Tongue (tissue), 2 donors: ENCODE results near the gene UTP14A. TPM values are rescaled to one million over a fixed set of nuclear protein-coding genes. Genes with fewer than 3 reads are reported as not detected.

Experiments
- DNase-seq: peaks from one replicate; pipeline ENCODE4 v3.0.0-alpha.2; 2015
- total RNA-seq: library from RNA; depleted of rRNA; stranded (reverse); fragments of >200 nt; gene quantifications from one replicate; pipeline ENCODE4 v1.2.3, GENCODE V29; 2014

Gene UTP14A
- total RNA-seq, 1 donor from 2014 or later = 21.0 TPM

GRCh38 chrX:129953881-129954280 is 47.9 kb downstream of the UTP14A start:
- no peak for DNase-seq

DNA sequence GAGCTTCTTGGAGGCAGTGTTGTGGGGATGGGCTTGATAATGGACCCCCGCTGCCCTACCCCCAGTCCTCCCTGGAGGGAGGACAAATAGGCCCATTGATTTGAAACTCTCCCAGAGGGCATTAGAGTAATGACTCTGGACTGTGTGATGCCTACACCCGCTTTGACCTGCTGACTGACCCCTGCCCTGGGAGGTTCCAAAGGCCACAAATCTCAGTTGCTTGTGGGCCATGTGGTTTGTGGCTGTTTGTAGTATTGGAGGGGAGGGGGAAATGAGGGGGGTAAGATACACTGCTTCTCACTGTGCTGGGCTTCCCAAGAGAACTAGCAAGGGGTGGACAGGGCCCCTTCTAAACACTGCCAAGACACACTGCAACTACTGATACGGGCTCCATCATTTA is 48.8 kb downstream of the UTP14A start:
- no peak for DNase-seq

DNA sequence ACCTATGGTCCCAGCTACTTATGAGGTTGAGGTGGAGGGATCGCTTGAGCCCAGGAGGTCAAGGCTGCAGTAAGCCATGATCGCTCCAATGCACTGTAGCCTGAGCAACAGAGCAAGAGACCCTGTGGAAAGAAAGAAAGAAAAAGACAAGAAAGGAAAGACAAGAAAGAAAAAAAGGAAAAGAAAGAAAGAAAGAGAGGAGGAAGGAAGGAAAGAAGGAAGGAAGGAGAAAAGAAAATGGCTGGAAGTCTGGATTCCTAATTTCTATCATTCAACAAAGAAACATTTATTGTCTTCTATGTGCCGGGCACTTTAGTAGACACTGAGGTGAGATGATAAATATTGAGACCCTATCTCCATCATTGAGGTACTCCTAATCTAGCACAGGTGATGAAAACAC is 49.7 kb downstream of the UTP14A start:
- no peak for DNase-seq

DNA sequence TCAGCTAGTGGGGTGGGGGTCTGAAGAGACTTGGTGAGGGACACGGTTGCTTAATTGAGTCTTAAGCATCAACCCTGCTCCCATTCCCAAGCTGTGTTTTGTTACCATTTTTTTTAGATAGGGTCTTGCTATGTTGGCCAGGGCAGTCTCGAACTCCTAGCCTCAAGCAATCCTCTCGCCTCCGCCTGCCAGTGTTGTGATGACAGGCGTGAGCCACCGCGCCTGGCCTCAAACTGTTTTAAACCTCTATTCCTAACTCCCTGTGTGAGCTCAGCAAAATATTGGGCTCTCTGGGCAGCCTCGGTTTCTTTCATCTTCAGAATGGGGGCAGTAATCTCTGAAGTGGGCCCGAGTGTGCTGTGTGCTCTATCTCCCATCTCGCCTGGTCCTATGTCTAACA is 50.2 kb downstream of the UTP14A start:
- DNase-seq = no peak

- DNase-seq = no peak
Observed at GRCh38 chrX:129956765-129957164, 50.8 kb downstream of the UTP14A start.

GRCh38 chrX:129957241-129958082 is 51.5 kb downstream of the UTP14A start:
- peak; percentile 72 for DNase-seq

- no peak for DNase-seq
Observed at GRCh38 chrX:129958083-129958465, 52.1 kb downstream of the UTP14A start.

GRCh38 chrX:129958814-129959492 is 53.0 kb downstream of the UTP14A start:
- no peak for DNase-seq

GRCh38 chrX:129959493-129959832 is 53.5 kb downstream of the UTP14A start:
- DNase-seq = peak; percentile 66

- DNase-seq = peak; percentile 30
Observed at GRCh38 chrX:129961180-129962083, 55.5 kb downstream of the UTP14A start.

DNA sequence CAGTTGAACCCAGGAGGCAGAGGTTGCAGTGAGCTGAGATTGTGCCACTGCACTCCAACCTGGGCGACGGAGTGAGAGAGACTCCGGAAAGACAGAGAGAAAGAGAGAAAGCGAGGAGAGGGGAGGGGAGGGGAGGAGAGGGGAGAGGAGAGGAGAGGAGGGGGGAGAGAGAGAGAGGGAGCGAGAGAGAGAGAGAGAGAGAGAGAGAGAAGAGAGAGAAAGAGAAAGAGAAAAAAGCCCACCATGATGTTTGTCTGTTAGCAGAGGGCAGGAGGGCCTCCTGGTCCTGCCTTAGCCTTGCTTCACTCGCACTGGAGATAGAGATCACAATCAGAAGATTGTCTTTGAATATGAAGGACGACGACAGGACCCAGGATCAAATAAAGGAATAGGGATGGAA is 57.8 kb downstream of the UTP14A start:
- DNase-seq = no peak

GRCh38 chrX:129965166-129965565 is 59.2 kb downstream of the UTP14A start:
- no peak for DNase-seq

DNA sequence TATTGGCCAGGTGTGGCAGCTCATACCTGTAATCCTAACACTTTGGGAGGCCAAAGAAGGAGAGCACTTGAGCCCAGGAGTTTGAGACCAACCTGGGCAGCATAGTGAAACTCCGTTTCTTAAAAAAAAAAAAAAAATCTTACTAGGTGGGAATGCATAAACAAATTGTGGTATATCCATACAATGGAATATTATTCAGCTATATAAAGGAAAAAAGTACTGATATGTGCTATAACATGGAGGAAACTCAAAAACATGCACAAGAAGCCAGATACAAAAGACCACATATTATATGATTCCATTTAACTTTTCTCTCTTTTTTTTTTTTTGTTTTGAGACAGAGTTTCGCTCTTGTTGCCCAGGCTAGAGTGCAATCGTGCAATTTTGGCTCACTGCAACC is 63.0 kb downstream of the UTP14A start:
- no peak for DNase-seq

GRCh38 chrX:129976441-129976840 is 70.5 kb downstream of the UTP14A start:
- DNase-seq = no peak

Other genes with a start within 250 kb of the UTP14A start
- gene XPNPEP2, start 167.2 kb upstream of the UTP14A start, total RNA-seq = 0.72 TPM
- 1.5 TPM for gene SASH3, start 126.2 kb upstream of the UTP14A start, total RNA-seq
- 15.0 TPM for gene ZDHHC9, start 62.3 kb upstream of the UTP14A start, total RNA-seq
- 6.6 TPM for gene BCORL1, start 76.5 kb downstream of the UTP14A start, total RNA-seq
- 11.3 TPM for gene ELF4, start 204.3 kb downstream of the UTP14A start, total RNA-seq